Right lung (tissue), 5 donors: Measurements from ENCODE around the gene ATP2A3. TPM values are rescaled to one million over a fixed set of nuclear protein-coding genes. Genes with fewer than 3 reads are reported as not detected.
"Not testable (repeated sequence)": the region's sequence is repeated elsewhere in the genome, so short reads cannot be mapped to it uniquely, and the experiment has no call there.

Source experiments
- DNase-seq, 2 donors: peaks; one replicate each; pipeline ENCODE4 v3.0.0-alpha.2; 2013
- polyA plus RNA-seq, 5 donors: library from polyadenylated mRNA; unstranded; fragments of 120-200 nt; gene quantifications; one replicate each; pipeline versions ENCODE4 v1.2.1 to v1.2.3, GENCODE V29; 2013; ENCODE audit warnings: inconsistent platforms in 1 of 5, low replicate concordance in 1 of 5; ENCODE audit not compliant: insufficient read length in 5 of 5, insufficient read depth in 1 of 5

Gene ATP2A3
- polyA plus RNA-seq, 5 donors, result 4.3 to 9.6 (median 6.2) TPM

- DNase-seq, result no peak
Observed at GRCh38 chr17:3956327-3956957, 7.8 kb downstream of the ATP2A3 start.

GRCh38 chr17:3955673-3955988, 8.6 kb downstream of the ATP2A3 start:
- DNase-seq, result no peak

GRCh38 chr17:3954976-3955672, 9.1 kb downstream of the ATP2A3 start:
- DNase-seq, result no peak

- no peak for DNase-seq
Observed at GRCh38 chr17:3954086-3954485, 10.2 kb downstream of the ATP2A3 start.

GRCh38 chr17:3953542-3953941, 10.7 kb downstream of the ATP2A3 start:
- no peak for DNase-seq

- no peak for DNase-seq
Observed at GRCh38 chr17:3952186-3952585, 12.1 kb downstream of the ATP2A3 start.

- DNase-seq, result no peak
Observed at GRCh38 chr17:3951420-3951819, 12.8 kb downstream of the ATP2A3 start.

- no peak for DNase-seq
Observed at GRCh38 chr17:3951003-3951402, 13.2 kb downstream of the ATP2A3 start.

GRCh38 chr17:3950584-3950983, 13.7 kb downstream of the ATP2A3 start:
- DNase-seq, result no peak

- no peak for DNase-seq
Observed at GRCh38 chr17:3949418-3949817, 14.8 kb downstream of the ATP2A3 start.

GRCh38 chr17:3948551-3948950, 15.7 kb downstream of the ATP2A3 start:
- DNase-seq, result not testable (repeated sequence)

GRCh38 chr17:3947318-3947810, 16.9 kb downstream of the ATP2A3 start:
- no peak for DNase-seq

GRCh38 chr17:3946711-3947235, 17.5 kb downstream of the ATP2A3 start:
- no peak for DNase-seq

- no peak for DNase-seq
Observed at GRCh38 chr17:3944485-3945388, 19.5 kb downstream of the ATP2A3 start.

GRCh38 chr17:3943240-3943891, 20.9 kb downstream of the ATP2A3 start:
- no peak for DNase-seq

GRCh38 chr17:3940965-3941698, 23.1 kb downstream of the ATP2A3 start:
- no peak for DNase-seq

GRCh38 chr17:3937359-3937758, 26.9 kb downstream of the ATP2A3 start:
- no peak for DNase-seq

GRCh38 chr17:3935825-3936355, 28.3 kb downstream of the ATP2A3 start:
- no peak for DNase-seq

- DNase-seq, result peak in 1 of 2 donors; percentile 62
Observed at GRCh38 chr17:3935140-3935542, 29.1 kb downstream of the ATP2A3 start.

- DNase-seq, result no peak
Observed at GRCh38 chr17:3929764-3930163, 34.5 kb downstream of the ATP2A3 start.

GRCh38 chr17:3929181-3929580, 35.1 kb downstream of the ATP2A3 start:
- no peak for DNase-seq
